ENCODE data around the gene ARHGAP40. TPM values are rescaled to one million over a fixed set of nuclear protein-coding genes. Genes with fewer than 3 reads are reported as not detected.

ARHGAP40 gene
- total RNA-seq, 2 experiments from 2014 or later: not detected

DNA sequence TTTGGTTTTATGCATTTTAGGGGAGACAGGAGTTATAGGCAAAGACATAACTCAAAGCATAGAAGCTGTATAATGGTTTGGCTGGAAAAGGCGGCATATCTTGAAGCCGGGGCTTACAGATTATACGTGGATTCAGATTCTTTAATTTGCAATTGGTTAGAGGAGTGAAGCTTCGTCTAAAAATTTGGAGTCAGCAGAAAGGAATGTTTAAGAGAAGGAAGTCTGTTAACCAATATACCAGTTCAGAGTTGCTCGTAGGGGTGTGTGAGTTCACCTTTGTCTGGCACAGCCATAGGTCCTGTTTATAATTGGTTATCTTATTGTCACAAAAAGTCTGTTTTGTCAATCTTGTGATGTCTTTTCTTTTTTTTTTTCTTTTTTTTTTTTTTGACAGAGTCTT, 8.9 kb downstream of the ARHGAP40 start:
- Histone ChIP-seq H3K9me3 (ENCODE audit: control insufficient read depth in 1 of 2, insufficient read depth in 1 of 2, low read length in 2 of 2) (peaks cover 0 to 3% of the 10 kb centered on the region in 2 experiments), H3K27me3 (ENCODE audit: control insufficient read depth in 1 of 2, insufficient read depth in 2 of 2, low read length in 2 of 2) (peaks cover 0 to 10% of the 10 kb centered on the region in 2 experiments), H3K4me3 (ENCODE audit: low read length) (no peak overlapping the region), H3K27ac (ENCODE audit: low read depth in 1 of 2, low read length in 2 of 2) (no peak overlapping the region), H3K4me1 (ENCODE audit: insufficient read depth, low read length) (no peaks in the 10 kb centered on the region), H3K36me3 (ENCODE audit: insufficient read depth, low read length) (no peaks in the 10 kb centered on the region)
- no peak for DNase-seq
- Mint-ChIP-seq H3K9me3 (no peaks in the 10 kb centered on the region), H3K27me3 (peaks cover 59% of the 10 kb centered on the region), H3K4me3 (no peak overlapping the region), H3K36me3 (ENCODE audit: low read depth) (no peaks in the 10 kb centered on the region), H3K4me1 (ENCODE audit: low read depth) (no peaks in the 10 kb centered on the region), H3K27ac (no peak overlapping the region)
- intact Hi-C loops (cut with DNase I, micrococcal nuclease): no loop called here
- POLR2A ChIA-PET: no interaction called here
- no peak for ATAC-seq (ENCODE audit: poor library complexity)
- TF ChIP-seq, protein P1, sequence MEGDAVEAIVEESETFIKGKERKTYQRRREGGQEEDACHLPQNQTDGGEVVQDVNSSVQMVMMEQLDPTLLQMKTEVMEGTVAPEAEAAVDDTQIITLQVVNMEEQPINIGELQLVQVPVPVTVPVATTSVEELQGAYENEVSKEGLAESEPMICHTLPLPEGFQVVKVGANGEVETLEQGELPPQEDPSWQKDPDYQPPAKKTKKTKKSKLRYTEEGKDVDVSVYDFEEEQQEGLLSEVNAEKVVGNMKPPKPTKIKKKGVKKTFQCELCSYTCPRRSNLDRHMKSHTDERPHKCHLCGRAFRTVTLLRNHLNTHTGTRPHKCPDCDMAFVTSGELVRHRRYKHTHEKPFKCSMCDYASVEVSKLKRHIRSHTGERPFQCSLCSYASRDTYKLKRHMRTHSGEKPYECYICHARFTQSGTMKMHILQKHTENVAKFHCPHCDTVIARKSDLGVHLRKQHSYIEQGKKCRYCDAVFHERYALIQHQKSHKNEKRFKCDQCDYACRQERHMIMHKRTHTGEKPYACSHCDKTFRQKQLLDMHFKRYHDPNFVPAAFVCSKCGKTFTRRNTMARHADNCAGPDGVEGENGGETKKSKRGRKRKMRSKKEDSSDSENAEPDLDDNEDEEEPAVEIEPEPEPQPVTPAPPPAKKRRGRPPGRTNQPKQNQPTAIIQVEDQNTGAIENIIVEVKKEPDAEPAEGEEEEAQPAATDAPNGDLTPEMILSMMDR (IDR thresholded peaks at IDR 0.05): no peak
- CTCF ChIA-PET: no interaction called here

DNA sequence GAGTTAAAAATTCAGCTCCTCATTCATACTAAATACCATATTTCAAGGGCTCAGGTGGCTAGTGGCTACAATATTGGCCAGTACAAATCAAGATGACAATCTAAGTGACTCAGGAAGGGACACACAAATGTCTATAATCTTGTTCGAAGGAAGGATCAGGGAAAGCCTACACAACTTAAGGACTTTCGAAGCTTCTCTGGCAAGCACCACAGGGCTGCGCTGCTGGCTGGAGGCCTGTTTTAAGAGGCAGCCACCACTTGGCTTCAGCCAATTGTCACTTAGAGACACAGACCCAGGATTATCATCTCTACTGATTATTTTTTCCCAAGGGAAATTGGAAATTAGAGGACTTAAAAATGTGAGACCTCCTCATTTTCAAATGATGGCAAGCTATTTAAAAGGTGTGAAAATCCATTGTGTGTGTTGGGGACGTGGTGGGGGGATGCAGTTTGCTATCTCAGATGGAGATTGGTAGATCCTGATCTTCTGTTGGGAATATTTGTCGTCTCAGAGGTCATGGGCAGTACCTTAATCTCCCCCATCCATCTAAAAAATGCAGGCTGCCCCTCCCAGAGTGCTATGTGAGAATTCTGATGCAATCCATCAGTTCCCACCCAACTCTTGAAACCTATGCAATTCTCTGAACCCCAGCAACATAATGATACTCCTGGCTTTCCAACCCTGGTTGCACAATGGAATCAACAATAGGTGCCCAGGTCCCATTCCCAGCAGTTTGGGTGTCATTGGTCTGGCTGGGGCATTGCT, 11.3 kb downstream of the ARHGAP40 start:
- Histone ChIP-seq H3K4me1 (ENCODE audit: insufficient read depth, low read length) (no peaks in the 10 kb centered on the region), H3K27ac (ENCODE audit: low read depth in 1 of 2, low read length in 2 of 2) (no peak overlapping the region), H3K27me3 (ENCODE audit: control insufficient read depth in 1 of 2, insufficient read depth in 2 of 2, low read length in 2 of 2) (peaks cover 5 to 10% of the 10 kb centered on the region in 2 experiments), H3K4me3 (ENCODE audit: low read length) (no peak overlapping the region), H3K9me3 (ENCODE audit: control insufficient read depth in 1 of 2, insufficient read depth in 1 of 2, low read length in 2 of 2) (peaks cover 0 to 8% of the 10 kb centered on the region in 2 experiments), H3K36me3 (ENCODE audit: insufficient read depth, low read length) (no peaks in the 10 kb centered on the region)
- intact Hi-C loops (cut with DNase I, micrococcal nuclease): no loop called here
- ChIA-PET POLR2A (no interaction called here), CTCF (interaction anchor here (1.6 kb wide), 1 partner anchor 20 kb away, joined by 3 read pairs; no protein-coding TSS in a partner anchor)
- H3K4me3 Mint-ChIP-seq: no peak overlapping the region
- H3K4me1 Mint-ChIP-seq (ENCODE audit: low read depth): no peaks in the 10 kb centered on the region
- no peak for DNase-seq
- TF ChIP-seq, protein P1 (IDR thresholded peaks at IDR 0.05): no peak
- no peaks in the 10 kb centered on the region for H3K36me3 Mint-ChIP-seq (ENCODE audit: low read depth)
- peaks cover 57% of the 10 kb centered on the region for H3K27me3 Mint-ChIP-seq
- ATAC-seq (ENCODE audit: poor library complexity): no peak
- no peak overlapping the region for H3K27ac Mint-ChIP-seq
- H3K9me3 Mint-ChIP-seq: no peaks in the 10 kb centered on the region

DNA sequence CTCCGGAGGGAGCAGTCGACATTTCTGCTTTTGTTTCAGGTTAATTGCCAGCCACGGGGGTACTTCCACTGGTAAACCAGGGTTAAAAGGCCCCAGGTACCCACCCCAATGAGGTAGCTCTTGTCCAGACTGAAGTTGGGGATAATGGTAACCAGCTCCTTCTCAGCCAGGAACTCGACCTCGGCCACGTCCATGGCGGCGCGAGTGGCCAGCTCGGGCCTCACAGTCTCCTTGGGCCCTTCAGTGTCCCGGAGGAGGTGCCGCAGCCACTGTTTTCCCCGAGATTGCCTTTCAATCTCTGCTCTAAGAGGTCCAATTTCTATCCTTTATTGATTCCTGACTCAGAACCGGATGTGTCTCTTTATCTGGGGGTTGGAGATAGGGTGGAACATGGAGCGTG, 13.7 kb downstream of the ARHGAP40 start:
- H3K4me1 Mint-ChIP-seq (ENCODE audit: low read depth): no peaks in the 10 kb centered on the region
- H3K36me3 Mint-ChIP-seq (ENCODE audit: low read depth): no peaks in the 10 kb centered on the region
- Histone ChIP-seq H3K36me3 (ENCODE audit: insufficient read depth, low read length) (no peaks in the 10 kb centered on the region), H3K4me1 (ENCODE audit: insufficient read depth, low read length) (no peaks in the 10 kb centered on the region), H3K27ac (ENCODE audit: low read depth in 1 of 2, low read length in 2 of 2) (no peak overlapping the region), H3K4me3 (ENCODE audit: low read length) (no peak overlapping the region), H3K27me3 (ENCODE audit: control insufficient read depth in 1 of 2, insufficient read depth in 2 of 2, low read length in 2 of 2) (peaks cover 5 to 11% of the 10 kb centered on the region in 2 experiments), H3K9me3 (ENCODE audit: control insufficient read depth in 1 of 2, insufficient read depth in 1 of 2, low read length in 2 of 2) (peaks cover 0 to 8% of the 10 kb centered on the region in 2 experiments)
- H3K4me3 Mint-ChIP-seq: no peak overlapping the region
- ATAC-seq (ENCODE audit: poor library complexity) (no peak), DNase-seq (no peak)
- POLR2A ChIA-PET: no interaction called here
- CTCF ChIA-PET: no interaction called here
- no peaks in the 10 kb centered on the region for H3K9me3 Mint-ChIP-seq
- peaks cover 61% of the 10 kb centered on the region for H3K27me3 Mint-ChIP-seq
- no peak overlapping the region for H3K27ac Mint-ChIP-seq
- TF ChIP-seq, protein P1 (IDR thresholded peaks at IDR 0.05): no peak
- intact Hi-C loops (cut with DNase I, micrococcal nuclease): no loop called here

Measured in CD4-positive, alpha-beta T cell (primary cell).